Natural killer cell (primary cell): ENCODE data around the gene ATP2C1. TPM values are rescaled to one million over a fixed set of nuclear protein-coding genes. Genes with fewer than 3 reads are reported as not detected.

ENCODE experiments used
- ATAC-seq, 3 donors: fragments of 150-1000 bp in 2 of 3; fragments of 200-7000 bp in 1 of 3; cut with Tn5 transposase; 1 replicate in 1 of 3; 2 replicates in 2 of 3; pipeline ENCODE4 v1.10.0; 2021; ENCODE audit warnings: mild to moderate bottlenecking in 2 of 3, moderate library complexity in 2 of 3
- DNase-seq, 2 donors: peaks; one replicate each; pipeline versions ENCODE4 v3.0.0 to v3.0.0-alpha.2; 2013 to 2021; ENCODE audit warnings: mixed read lengths in 1 of 2
- H3K27ac ChIP-seq: one replicate; pipeline ENCODE4 v1.5.1; 2013; ENCODE audit warnings: mild to moderate bottlenecking, low read length
- H3K27me3 ChIP-seq: one replicate; pipeline ENCODE4 v1.6.1; 2013; ENCODE audit warnings: low read length; ENCODE audit not compliant: control insufficient read depth, insufficient read depth
- H3K36me3 ChIP-seq: one replicate; pipeline ENCODE4 v1.6.1; 2013; ENCODE audit warnings: low read length; ENCODE audit not compliant: control insufficient read depth, insufficient read depth
- H3K4me1 ChIP-seq: one replicate; pipeline ENCODE4 v1.6.1; 2013; ENCODE audit warnings: low read length; ENCODE audit not compliant: control insufficient read depth, insufficient read depth
- H3K4me3 ChIP-seq: one replicate; pipeline ENCODE4 v1.5.1; 2013; ENCODE audit warnings: low read length
- H3K9me3 ChIP-seq: one replicate; pipeline ENCODE4 v1.6.1; 2013; ENCODE audit warnings: low read length; ENCODE audit not compliant: control insufficient read depth, insufficient read depth
- H3K27ac Mint-ChIP-seq, 2 donors: one replicate each; pipeline ENCODE4 v1.8.0; 2022; ENCODE audit warnings: mild to moderate bottlenecking in 2 of 2, mixed read lengths in 2 of 2, moderate library complexity in 1 of 2
- H3K27me3 Mint-ChIP-seq, 2 donors: one replicate each; pipeline ENCODE4 v1.8.0; 2022; ENCODE audit warnings: low read depth in 2 of 2, mixed read lengths in 2 of 2
- H3K36me3 Mint-ChIP-seq: one replicate; pipeline ENCODE4 v1.8.0; 2022; ENCODE audit warnings: mixed read lengths
- H3K4me1 Mint-ChIP-seq, 2 donors: one replicate each; pipeline ENCODE4 v1.8.0; 2022; ENCODE audit warnings: mixed read lengths in 2 of 2
- H3K4me3 Mint-ChIP-seq: one replicate; pipeline ENCODE4 v1.8.0; 2022; ENCODE audit warnings: mild to moderate bottlenecking, moderate library complexity, mixed read lengths
- H3K9me3 Mint-ChIP-seq, 2 donors: one replicate each; pipeline ENCODE4 v1.8.0; 2022; ENCODE audit warnings: mixed read lengths in 2 of 2
- CTCF ChIP-seq: fragments of 200-600 bp; IDR thresholded peaks from one replicate; pipeline ENCODE4 v1.8.0; 2022; ENCODE audit warnings: antibody characterized with exemption
- WGBS: methylation state at CpG from one replicate; pipeline ENCODE4 v1.1.7; 2013; ENCODE audit warnings: missing lambda C conversion rate; ENCODE audit not compliant: insufficient coverage; 5-methylcytosine and 5-hydroxymethylcytosine counted together
- intact Hi-C: fragments of 100-400 bp; cut with micrococcal nuclease; formaldehyde crosslinking; loops from one replicate; pipeline ENCODE4 v1.14.2; 2022
- total RNA-seq, 4 donors: library from RNA; stranded (reverse); fragments of 120-200 nt in 1 of 4; gene quantifications; one replicate each; pipeline versions ENCODE4 v1.2.3 to v1.2.4, GENCODE V29; 2013 to 2022

The ATP2C1 gene
- total RNA-seq, 3 donors from 2014 or later (not counting 1 experiment from before 2014, with no cell fraction given), result 58.8 to 72.9 (median 60.6) TPM

GRCh38 chr3:130932979-130933378 lies 39.1 kb downstream of the ATP2C1 start:
- DNase-seq (no peak), ATAC-seq (no peak)
- Mint-ChIP-seq H3K27me3 (no peaks in the 10 kb centered on the region), H3K9me3 (no peaks in the 10 kb centered on the region), H3K4me3 (no peak overlapping the region), H3K27ac (no peak overlapping the region), H3K36me3 (no peaks in the 10 kb centered on the region), H3K4me1 (peaks cover 17 to 22% of the 10 kb centered on the region in 2 donors)
- Histone ChIP-seq H3K9me3 (no peaks in the 10 kb centered on the region), H3K4me1 (no peaks in the 10 kb centered on the region), H3K27me3 (no peaks in the 10 kb centered on the region), H3K36me3 (peaks cover 17% of the 10 kb centered on the region), H3K4me3 (no peak overlapping the region), H3K27ac (no peak overlapping the region)
- 100% methylated on average over 1 of the region's 2 CpGs for WGBS
- intact Hi-C loops, result no loop called here
- no peak for TF ChIP-seq CTCF

GRCh38 chr3:130933801-130934345 lies 40.0 kb downstream of the ATP2C1 start:
- Histone ChIP-seq H3K4me3 (no peak overlapping the region), H3K27ac (no peak overlapping the region), H3K9me3 (no peaks in the 10 kb centered on the region), H3K27me3 (no peaks in the 10 kb centered on the region), H3K4me1 (no peaks in the 10 kb centered on the region), H3K36me3 (peaks cover 22% of the 10 kb centered on the region)
- no peaks in the 10 kb centered on the region for H3K36me3 Mint-ChIP-seq
- WGBS, result no CpG with 5 or more reads among the region's 1 CpG
- H3K27me3 Mint-ChIP-seq, result no peaks in the 10 kb centered on the region
- ATAC-seq (no peak), DNase-seq (no peak)
- H3K4me1 Mint-ChIP-seq, result peaks cover 9 to 15% of the 10 kb centered on the region in 2 donors
- H3K4me3 Mint-ChIP-seq, result no peak overlapping the region
- intact Hi-C loops, result no loop called here
- no peak for TF ChIP-seq CTCF
- H3K27ac Mint-ChIP-seq, result no peak overlapping the region
- H3K9me3 Mint-ChIP-seq, result no peaks in the 10 kb centered on the region

- H3K4me3 ChIP-seq, result no peak overlapping the region
- peaks cover 22% of the 10 kb centered on the region for H3K36me3 ChIP-seq
- no peak overlapping the region for H3K4me3 Mint-ChIP-seq
- DNase-seq, result no peak
- peaks cover 8 to 13% of the 10 kb centered on the region in 2 donors for H3K4me1 Mint-ChIP-seq
- intact Hi-C loops, result no loop called here
- WGBS, result 95% methylated on average over 3 of the region's 4 CpGs
- H3K36me3 Mint-ChIP-seq, result no peaks in the 10 kb centered on the region
- no peak overlapping the region for H3K27ac ChIP-seq
- no peaks in the 10 kb centered on the region for H3K27me3 ChIP-seq
- ATAC-seq, result no peak
- no peak overlapping the region for H3K27ac Mint-ChIP-seq
- no peaks in the 10 kb centered on the region for H3K9me3 Mint-ChIP-seq
- H3K4me1 ChIP-seq, result no peaks in the 10 kb centered on the region
- no peaks in the 10 kb centered on the region for H3K27me3 Mint-ChIP-seq
- no peaks in the 10 kb centered on the region for H3K9me3 ChIP-seq
- TF ChIP-seq CTCF, result no peak
Measured at GRCh38 chr3:130934442-130935089, 40.7 kb downstream of the ATP2C1 start.
